Measurements from ENCODE around the gene PET100. TPM values are rescaled to one million over a fixed set of nuclear protein-coding genes. Genes with fewer than 3 reads are reported as not detected.

The PET100 gene, protein sequence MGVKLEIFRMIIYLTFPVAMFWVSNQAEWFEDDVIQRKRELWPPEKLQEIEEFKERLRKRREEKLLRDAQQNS
- total RNA-seq, result 37.0 and 40.1 TPM in 2 replicates

GRCh38 chr19:7629347-7630054, at the start of gene PET100, which contains the start of gene XAB2:
PET100 (plus strand) TSS chr19:7629793; CDS start chr19:7629834, 41 bp downstream.
XAB2 (minus strand) TSS chr19:7629545; CDS start chr19:7629527, 18 bp downstream.
- peak; percentile 99 for DNase-seq (ENCODE audit: low read depth in 2 of 2)

DNA sequence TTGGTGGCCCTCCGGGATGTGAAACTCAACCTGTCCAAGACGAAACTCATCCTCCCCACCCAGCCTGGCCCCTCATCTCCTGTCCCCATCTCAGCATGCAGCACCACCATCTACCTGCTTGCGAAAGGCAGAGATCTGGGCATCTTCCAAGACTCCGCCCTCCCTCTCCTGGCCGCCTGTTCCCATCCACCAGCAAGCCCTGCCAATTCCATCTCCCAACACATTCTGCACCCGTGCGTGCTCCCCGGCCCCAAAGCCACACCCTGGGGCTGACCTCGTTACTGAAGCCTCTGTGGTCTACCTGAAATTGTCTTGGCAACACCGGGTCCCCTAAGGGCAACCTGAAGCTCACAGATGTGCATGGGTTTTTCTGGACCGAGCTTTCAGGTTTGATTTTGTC, 47.1 kb upstream of the PET100 start:
- no peak for DNase-seq (ENCODE audit: low read depth in 2 of 2)

DNA sequence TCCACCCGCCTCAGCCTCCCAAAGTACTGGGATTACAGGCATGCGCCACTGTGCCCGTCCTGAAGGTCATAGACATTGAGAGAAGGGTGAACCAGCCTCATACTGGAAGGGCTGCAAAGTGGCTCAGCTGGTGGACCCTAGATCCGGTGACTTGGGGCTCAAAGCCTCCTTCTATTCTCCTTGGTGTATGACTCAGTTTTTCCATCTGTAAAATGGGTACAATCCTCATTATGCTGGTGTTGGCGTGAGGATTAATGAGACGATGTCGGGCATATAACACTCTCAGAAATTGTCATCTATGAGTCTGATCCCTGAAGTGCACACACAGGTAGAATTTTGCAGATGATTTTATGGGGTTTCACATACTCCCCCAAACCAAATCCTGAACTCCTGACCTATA, 39.8 kb upstream of the PET100 start:
- DNase-seq (ENCODE audit: low read depth in 2 of 2), result no peak

DNA sequence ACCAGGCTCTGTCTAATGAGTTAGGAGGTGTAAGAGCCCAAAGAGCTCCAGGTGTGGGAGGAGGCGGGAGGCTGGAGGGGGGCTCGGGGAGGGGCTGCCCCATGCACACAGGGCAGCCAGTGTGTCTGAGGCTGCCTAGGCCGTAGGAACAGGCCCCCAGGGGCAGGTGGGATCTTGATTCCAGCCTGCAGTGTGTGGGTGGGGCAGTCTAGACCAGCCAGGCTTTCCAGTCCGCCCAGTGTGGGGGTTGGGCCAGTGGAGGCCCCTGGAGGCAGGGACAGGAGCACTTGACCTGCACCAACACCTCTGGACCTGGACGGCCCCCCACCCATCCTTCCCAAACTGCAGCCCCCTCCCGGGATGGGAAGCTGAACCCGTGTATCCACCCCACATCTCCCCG, 39.3 kb upstream of the PET100 start:
- DNase-seq (ENCODE audit: low read depth in 2 of 2), result no peak

DNA sequence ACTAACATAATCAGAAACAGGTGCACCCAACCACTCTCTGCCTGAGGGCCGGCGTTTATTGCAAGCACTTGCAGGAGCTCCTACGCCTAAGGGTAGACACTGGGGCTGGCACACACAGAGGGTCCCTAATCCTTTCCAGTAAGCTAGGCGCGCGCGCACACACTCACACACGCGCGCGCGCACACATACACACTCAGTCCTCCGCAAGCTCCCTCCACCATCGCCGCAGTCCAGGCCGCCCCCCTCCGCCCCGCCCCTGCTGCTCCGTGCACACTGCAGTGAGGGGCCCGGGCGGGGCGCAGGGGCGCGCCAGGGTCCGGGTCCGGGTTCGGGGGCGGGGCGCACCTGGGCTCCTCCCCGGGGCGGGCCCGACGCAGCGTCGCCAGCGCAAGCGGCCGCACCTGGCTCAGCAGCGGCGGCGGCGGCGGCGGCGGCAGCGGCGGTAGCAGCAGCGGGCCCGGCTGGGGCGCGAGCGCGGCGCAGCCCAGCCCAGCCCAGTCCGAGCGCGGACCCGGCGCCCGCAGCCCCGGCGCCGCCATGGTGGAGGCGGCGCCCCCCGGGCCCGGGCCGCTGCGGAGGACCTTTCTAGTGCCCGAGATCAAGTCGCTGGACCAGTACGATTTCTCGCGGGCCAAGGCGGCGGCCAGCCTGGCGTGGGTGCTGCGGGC, 34.0 kb upstream of the PET100 start, which contains the start of gene CAMSAP3:
Gene CAMSAP3 (plus strand): TSS at position 398 of the 668 bp plus-strand sequence. CDS start 140 bp downstream, at position 538.
- DNase-seq (ENCODE audit: low read depth in 2 of 2), result peak in 1 of 2 donors; percentile 18

DNA sequence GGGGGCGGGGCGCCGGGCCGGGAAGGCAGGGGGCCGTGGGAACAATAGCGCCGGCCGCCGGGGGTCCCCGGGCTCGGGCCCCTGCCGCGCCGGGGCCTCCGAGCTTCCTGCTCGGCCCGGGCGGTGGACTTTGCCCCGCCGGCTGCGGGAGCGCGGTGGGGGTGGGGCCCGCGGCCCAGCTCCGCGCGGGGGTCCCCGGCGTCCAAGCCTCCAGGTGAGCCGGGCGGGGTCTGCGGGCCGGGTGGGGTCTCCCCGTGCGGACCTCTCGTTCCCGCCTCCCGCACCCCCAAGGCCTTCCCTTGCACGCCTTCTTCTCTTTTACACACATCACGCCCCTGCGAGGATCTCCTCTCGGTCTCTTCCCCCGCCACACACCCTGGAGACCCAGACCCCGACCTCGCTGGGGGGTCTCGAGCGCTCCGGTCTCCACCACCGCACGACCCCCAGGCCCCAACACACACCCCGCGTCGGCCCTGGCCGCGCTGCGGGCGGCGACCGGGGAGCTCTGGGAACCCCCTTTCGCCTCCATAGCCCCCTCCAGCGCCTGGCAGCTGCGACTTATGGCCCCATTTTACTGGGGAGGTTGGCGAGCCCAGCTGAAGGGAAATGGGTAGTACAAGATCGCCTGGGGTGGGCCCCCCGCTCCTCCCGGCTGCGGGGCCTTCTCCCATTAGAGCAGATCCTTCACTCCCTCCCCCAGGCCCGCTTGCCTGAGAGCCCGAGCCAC, 33.2 kb upstream of the PET100 start:
- no peak for DNase-seq (ENCODE audit: low read depth in 2 of 2)

GRCh38 chr19:7597689-7598088, 31.9 kb upstream of the PET100 start:
- DNase-seq (ENCODE audit: low read depth in 2 of 2), result no peak

DNA sequence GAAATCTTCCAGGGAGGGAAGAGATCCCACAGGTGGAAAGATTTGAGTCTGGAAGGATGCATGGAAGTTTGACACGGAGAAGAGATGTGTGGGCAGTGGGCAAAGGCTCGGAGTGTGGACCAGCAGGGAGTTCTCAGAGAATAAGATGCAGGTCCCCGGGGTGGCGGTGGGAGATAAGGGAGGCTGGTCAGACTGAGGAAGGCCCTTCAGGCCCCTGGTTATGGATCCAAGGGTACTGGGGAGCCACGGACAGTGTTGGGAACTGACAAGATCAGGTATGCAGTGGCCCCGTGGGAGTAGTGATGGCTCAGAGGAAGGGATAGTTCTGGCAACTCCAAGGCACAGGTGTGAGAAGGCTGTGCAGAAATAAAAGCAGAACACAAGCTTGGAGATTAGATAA, 31.4 kb upstream of the PET100 start:
- DNase-seq (ENCODE audit: low read depth in 2 of 2), result no peak

DNA sequence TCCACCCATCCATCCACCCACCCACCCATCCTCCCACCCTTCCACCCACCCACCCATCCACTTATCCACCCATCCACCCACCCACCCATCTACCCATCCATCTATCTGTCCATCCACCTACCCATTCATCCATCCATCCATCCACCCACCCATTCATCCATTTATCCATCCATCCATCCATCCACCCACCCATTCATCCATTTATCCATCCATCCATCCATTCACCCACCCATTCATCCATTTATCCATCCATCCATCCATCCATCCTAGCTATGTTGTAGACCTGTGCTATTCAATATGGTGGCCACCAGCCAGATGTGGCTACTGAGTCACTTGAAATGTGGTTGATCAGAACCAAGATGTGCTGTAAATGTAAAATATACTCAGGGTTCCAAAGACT, 28.9 kb upstream of the PET100 start:
- DNase-seq (ENCODE audit: low read depth in 2 of 2), result no peak

GRCh38 chr19:7602240-7602934, 27.2 kb upstream of the PET100 start:
- no peak for DNase-seq (ENCODE audit: low read depth in 2 of 2)

- no peak for DNase-seq (ENCODE audit: low read depth in 2 of 2)
Measured at GRCh38 chr19:7602935-7603497, 26.6 kb upstream of the PET100 start.

GRCh38 chr19:7603919-7604318, 25.7 kb upstream of the PET100 start:
- DNase-seq (ENCODE audit: low read depth in 2 of 2), result no peak

DNA sequence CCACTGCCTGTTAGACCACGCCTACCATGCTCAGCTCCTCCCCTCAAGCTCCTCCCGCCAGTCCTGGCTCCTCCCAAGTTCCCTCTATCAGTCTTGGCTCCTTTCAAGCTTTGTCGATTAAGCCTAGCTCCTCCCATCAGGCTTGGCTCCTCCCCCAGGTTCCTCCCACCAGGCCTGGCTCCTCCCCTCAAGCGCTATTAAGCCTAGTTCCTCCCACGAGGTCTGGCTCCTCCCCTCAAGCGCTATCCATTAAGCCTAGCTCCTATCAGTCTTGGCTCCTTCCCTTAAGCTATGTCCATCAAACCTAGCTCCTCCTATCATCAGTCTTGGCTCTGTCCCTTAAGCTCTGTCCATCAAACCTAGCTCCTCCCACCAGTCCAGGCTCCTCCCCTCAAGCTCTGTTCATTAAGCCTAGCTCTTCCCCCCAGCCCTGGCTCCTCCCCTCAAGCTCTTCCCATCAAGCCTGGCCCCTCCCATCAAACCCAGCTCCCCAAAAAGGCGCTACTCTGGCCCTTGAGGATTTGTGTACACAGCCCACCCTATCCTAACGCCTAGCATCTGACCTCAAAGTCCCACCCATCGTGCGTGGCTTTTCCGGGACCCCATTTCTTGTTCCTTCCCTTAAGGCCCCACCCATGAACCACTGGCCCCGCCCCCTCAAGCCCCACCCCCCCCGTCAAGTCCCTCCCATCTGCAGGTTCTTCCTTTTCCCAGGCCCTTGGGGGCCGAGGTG, 23.9 kb upstream of the PET100 start:
- DNase-seq (ENCODE audit: low read depth in 2 of 2), result peak; percentile 22 to 54

DNA sequence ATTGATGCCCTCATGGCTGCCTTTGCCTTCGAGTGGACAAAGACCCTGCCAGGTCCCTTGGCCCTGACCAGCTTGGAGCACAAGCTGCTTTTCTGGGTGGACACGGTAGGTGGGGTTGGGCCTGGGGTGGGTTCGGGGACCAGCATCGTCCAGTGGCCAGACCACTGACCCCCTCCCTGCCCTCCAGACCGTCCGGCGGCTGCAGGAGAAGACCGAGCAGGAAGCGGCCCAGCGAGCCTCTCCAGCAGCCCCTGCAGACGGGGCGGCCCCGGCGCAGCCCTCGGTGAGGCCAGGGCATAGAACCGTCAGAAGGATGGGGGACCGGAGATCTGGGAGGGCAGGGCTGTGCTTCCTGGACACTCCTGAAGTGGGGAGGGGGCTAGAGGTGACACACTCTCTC, 23.3 kb upstream of the PET100 start:
- DNase-seq (ENCODE audit: low read depth in 2 of 2), result no peak

- no peak for DNase-seq (ENCODE audit: low read depth in 2 of 2)
Measured at GRCh38 chr19:7607212-7607873, 22.2 kb upstream of the PET100 start.

DNA sequence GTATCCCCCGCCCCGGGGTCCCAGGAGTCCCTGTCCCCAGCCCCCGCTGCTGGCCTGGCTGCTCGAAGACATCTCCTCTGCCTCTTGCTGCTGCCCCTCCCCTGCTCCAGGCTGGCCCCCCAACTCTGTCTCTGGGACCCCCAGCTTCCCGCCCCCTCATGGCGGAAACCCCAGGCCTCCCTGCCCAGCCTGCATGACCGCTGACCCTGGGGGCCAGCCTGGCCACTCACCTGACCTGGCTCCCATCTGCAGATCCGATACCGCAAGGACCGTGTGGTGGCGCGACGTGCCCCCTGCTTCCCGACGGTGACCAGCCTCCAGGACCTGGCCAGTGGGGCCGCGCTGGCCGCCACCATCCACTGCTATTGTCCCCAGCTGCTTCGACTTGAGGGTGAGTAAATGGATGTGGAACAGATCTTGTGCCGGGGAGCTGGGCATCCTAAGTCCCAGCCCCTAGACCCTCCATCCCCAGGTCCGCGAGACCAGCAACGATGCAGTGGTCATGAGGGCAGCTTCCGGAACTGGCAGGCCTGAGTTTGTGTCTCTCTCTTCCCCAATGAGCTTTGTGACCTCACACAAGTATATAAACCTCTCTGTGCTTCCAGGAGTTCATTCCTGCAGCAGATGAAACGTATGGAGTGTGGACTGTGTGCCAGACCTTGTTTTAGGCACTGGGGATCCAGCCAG, 21.6 kb upstream of the PET100 start:
- DNase-seq (ENCODE audit: low read depth in 2 of 2), result no peak

- DNase-seq (ENCODE audit: low read depth in 2 of 2), result no peak
Measured at GRCh38 chr19:7610491-7611240, 18.9 kb upstream of the PET100 start.

GRCh38 chr19:7611541-7612279, 17.9 kb upstream of the PET100 start:
- no peak for DNase-seq (ENCODE audit: low read depth in 2 of 2)
